Colon (tissue), 2 donors: Measurements from ENCODE around the gene KIF5B.

Source experiments
- FAIRE-seq: peaks from 2 replicates; lab custom pipeline; 2012; peaks lifted over from hg19 to GRCh38; lab: Jason Lieb, UNC
- donor health status: control.
- donor health status: control.

The KIF5B gene

DNA sequence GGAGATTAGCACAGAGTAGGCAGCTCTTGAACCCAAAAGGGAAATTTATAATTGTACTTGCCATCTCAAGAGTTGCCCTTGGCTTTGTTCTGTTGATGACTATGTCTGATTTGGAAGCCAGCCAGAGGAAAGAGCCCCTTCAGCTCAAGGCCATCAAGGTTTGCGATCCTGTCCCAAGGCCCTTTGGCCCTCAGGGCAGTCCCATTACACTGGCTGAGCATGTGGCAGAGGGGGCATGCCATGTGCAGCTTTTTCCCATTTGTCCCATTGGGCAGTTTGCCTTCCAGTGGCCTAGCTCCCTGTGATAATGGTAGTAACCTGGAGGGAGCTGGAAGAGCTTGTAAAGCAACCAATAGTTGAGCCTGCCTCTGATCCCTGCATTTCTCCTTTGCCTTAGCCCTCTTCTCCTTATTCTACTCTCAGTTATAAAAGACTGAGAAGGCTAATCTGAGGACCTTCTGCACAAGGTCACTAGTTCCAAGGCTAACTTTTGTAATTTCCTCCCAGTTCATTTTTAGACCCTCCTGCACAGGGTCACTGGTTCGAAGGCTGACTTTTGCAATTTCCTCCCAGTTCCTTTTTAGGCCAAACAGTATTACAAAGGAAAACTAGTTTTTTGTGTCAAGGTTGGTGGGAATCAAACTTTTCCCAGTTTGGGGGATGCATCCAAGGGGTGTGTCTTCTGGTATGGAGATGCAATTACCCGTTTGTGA, 96.6 kb downstream of the KIF5B start:
- FAIRE-seq = no peak
